K562 (cell line): ENCODE data around the gene DMAC1. TPM values are rescaled to one million over a fixed set of nuclear protein-coding genes. Genes with fewer than 3 reads are reported as not detected.

Experiments used
- ASH1L ChIP-seq: fragments of 450-650 bp; IDR thresholded peaks from 2 replicates; pipeline ENCODE4 v1.6.1; 2018; ENCODE audit warnings: borderline replicate concordance, mild to moderate bottlenecking, low read depth; ENCODE audit not compliant: partially characterized antibody
- CBX2 ChIP-seq: fragments of 200-600 bp; sonication (generic); IDR thresholded peaks from one replicate; pipeline ENCODE4 v1.6.1; 2012; ENCODE audit warnings: mild to moderate bottlenecking, low read length, inconsistent platforms; ENCODE audit not compliant: insufficient read depth, poor library complexity, severe bottlenecking
- CREM ChIP-seq: IDR thresholded peaks from 2 replicates; pipeline ENCODE4 v1.6.1; 2014; ENCODE audit warnings: antibody characterized with exemption, low read depth
- CSDE1 ChIP-seq, 2 experiments: fragments of 450-650 bp; IDR thresholded peaks; 2 replicates each; pipeline ENCODE4 v1.6.1; 2016; ENCODE audit warnings: mild to moderate bottlenecking in 1 of 2
- ELF2 ChIP-seq: fragments of 250-450 bp; sonication (Bioruptor Pico); IDR thresholded peaks from 2 replicates; pipeline ENCODE4 v1.5.0; 2021; ENCODE audit warnings: mild to moderate bottlenecking
- FOXJ3 ChIP-seq: sonication (generic); formaldehyde crosslinking; IDR thresholded peaks from 2 replicates; pipeline ENCODE4 v1.4.0; 2020; ENCODE audit warnings: mild to moderate bottlenecking, missing genetic modification reagents
- HDAC3 ChIP-seq: fragments of 450-650 bp; IDR thresholded peaks from 2 replicates; pipeline ENCODE4 v1.6.1; 2018; ENCODE audit warnings: borderline replicate concordance, mild to moderate bottlenecking, moderate library complexity; ENCODE audit not compliant: partially characterized antibody
- HMGXB4 ChIP-seq: sonication (generic); formaldehyde crosslinking; IDR thresholded peaks from 2 replicates; pipeline ENCODE4 v1.8.1; 2023; ENCODE audit warnings: mild to moderate bottlenecking, missing genetic modification reagents
- NCOR1 ChIP-seq: fragments of 450-650 bp; IDR thresholded peaks from 2 replicates; pipeline ENCODE4 v1.6.1; 2016; ENCODE audit warnings: mild to moderate bottlenecking, moderate library complexity
- NRF1 ChIP-seq, 2 experiments: fragments of 450-650 bp; IDR thresholded peaks in 1 of 2; conservative IDR thresholded peaks in 1 of 2; 2 replicates each; pipeline ENCODE4 v1.6.1; 2014; ENCODE audit warnings: mild to moderate bottlenecking in 2 of 2
- PHB2 ChIP-seq: fragments of 450-650 bp; IDR thresholded peaks from 2 replicates; pipeline ENCODE4 v1.6.1; 2017; ENCODE audit warnings: low read depth
- PHF8 ChIP-seq: fragments of 200-600 bp; sonication (generic); IDR thresholded peaks from 2 replicates; pipeline ENCODE4 v1.6.1; 2012; ENCODE audit warnings: mixed run types, mild to moderate bottlenecking, inconsistent platforms, low read length, moderate library complexity, borderline replicate concordance
- POLR2H ChIP-seq: IDR thresholded peaks from 2 replicates; pipeline ENCODE4 v1.6.1; 2016; ENCODE audit warnings: missing genetic modification characterization, low read depth, mild to moderate bottlenecking, control low read depth, missing compliant biosample characterization, moderate library complexity
- SPI1 ChIP-seq: IDR thresholded peaks from 2 replicates; pipeline ENCODE4 v1.6.1; 2011; ENCODE audit warnings: low read depth, low read length, control low read depth, borderline replicate concordance
- TGIF2 ChIP-seq: sonication (generic); formaldehyde crosslinking; IDR thresholded peaks from 2 replicates; pipeline ENCODE4 v1.8.1; 2022; ENCODE audit warnings: mild to moderate bottlenecking, missing genetic modification reagents, moderate library complexity
- TRIM24 ChIP-seq, 2 experiments: fragments of 450-650 bp; IDR thresholded peaks; 2 replicates each; pipeline ENCODE4 v1.6.1; 2016
- WHSC1 ChIP-seq: IDR thresholded peaks from one replicate; pipeline ENCODE4 v1.6.1; 2012; ENCODE audit warnings: low read length, control low read depth, inconsistent platforms
- ZBTB34 ChIP-seq: fragments of 250-450 bp; sonication (Bioruptor Pico); IDR thresholded peaks from 2 replicates; pipeline ENCODE4 v1.8.0; 2021; ENCODE audit warnings: mild to moderate bottlenecking, moderate library complexity
- ZEB2 ChIP-seq: fragments of 450-650 bp; IDR thresholded peaks from 2 replicates; pipeline ENCODE4 v1.6.1; 2016
- ZFPM2 ChIP-seq: fragments of 250-450 bp; sonication (Bioruptor Pico); IDR thresholded peaks from 2 replicates; pipeline ENCODE4 v1.5.1; 2022; ENCODE audit warnings: mild to moderate bottlenecking
- ZNF134 ChIP-seq: fragments of 250-450 bp; sonication (Bioruptor Pico); conservative IDR thresholded peaks from 2 replicates; pipeline ENCODE4 v1.4.0; 2020
- ZNF217 ChIP-seq: sonication (generic); formaldehyde crosslinking; IDR thresholded peaks from 2 replicates; pipeline ENCODE4 v1.8.0; 2022; ENCODE audit warnings: mild to moderate bottlenecking, missing genetic modification reagents
- ZNF277 ChIP-seq: fragments of 250-450 bp; sonication (Bioruptor Pico); IDR thresholded peaks from 2 replicates; pipeline ENCODE4 v1.8.0; 2022; ENCODE audit warnings: inconsistent platforms, mild to moderate bottlenecking, moderate library complexity, borderline replicate concordance
- ZNF282 ChIP-seq: sonication (generic); formaldehyde crosslinking; IDR thresholded peaks from 2 replicates; pipeline ENCODE4 v1.8.1; 2023; ENCODE audit warnings: missing genetic modification reagents
- ZNF324 ChIP-seq: fragments of 250-450 bp; sonication (Bioruptor Pico); IDR thresholded peaks from 2 replicates; pipeline ENCODE4 v1.4.0; 2020; ENCODE audit warnings: mild to moderate bottlenecking
- ZNF347 ChIP-seq: fragments of 450-650 bp; formaldehyde crosslinking; IDR thresholded peaks from 2 replicates; pipeline ENCODE4 v1.4.0; 2020; ENCODE audit warnings: low read depth, mild to moderate bottlenecking, moderate library complexity
- ZNF644 ChIP-seq: fragments of 200-800 bp; sonication (Bioruptor generic); IDR thresholded peaks from 2 replicates; pipeline ENCODE4 v1.6.1; 2016; ENCODE audit warnings: low read depth, missing genetic modification characterization, missing compliant biosample characterization
- ZSCAN29 ChIP-seq: fragments of 450-650 bp; IDR thresholded peaks from 2 replicates; pipeline ENCODE4 v1.6.1; 2017
- polyA plus RNA-seq, 8 experiments: library from polyadenylated mRNA; depleted of rRNA in 4 of 8; stranded (reverse) in 5 of 8; unstranded in 3 of 8; fragments of >200 nt; fragmentation: Nextera tagmentation in 2 of 8; fragmentation: Illumina TruSeq in 1 of 8; extraction: Ambion mirVana in 2 of 8; extraction: Trizol in 1 of 8; gene quantifications; 2 replicates each; pipeline versions ENCODE4 v1.2.1 to v1.2.3, GENCODE V29; 2011 to 2014; ENCODE audit warnings: inconsistent platforms in 1 of 8, missing spikeins in 1 of 8
- total RNA-seq, 7 experiments: library from RNA; depleted of rRNA in 6 of 7; stranded (reverse); fragments of >200 nt in 6 of 7; fragmentation: Illumina TruSeq in 2 of 7; extraction: Trizol in 2 of 7; gene quantifications; 2 replicates each; pipeline versions ENCODE4 v1.2.1 to v1.2.3, GENCODE V29; 2011 to 2021; ENCODE audit warnings: low replicate concordance in 1 of 7

DMAC1 gene
- total and polyA plus RNA-seq, 9 of the 15 experiments (the other 6 are each of a cell fraction or from before 2014, with no cell fraction given), result 15.9 to 94.4 (median 38.4) TPM

- TF ChIP-seq WHSC1 (no peak), ZBTB34 (CRISPR knock-in tag) (no peak), ZEB2 (no peak), TRIM24 (IDR thresholded peaks at IDR 0.05) (no peak), NRF1 (conservative IDR thresholded peaks at IDR 0.05 in 1 of 2, IDR thresholded peaks at IDR 0.05 in 1 of 2) (peak; percentile 77 to 82), ASH1L (no peak), ELF2 (CRISPR knock-in tag) (no peak), ZSCAN29 (no peak), FOXJ3 (CRISPR knock-in tag) (no peak), TGIF2 (CRISPR knock-in tag) (no peak), PHF8 (peak; percentile 80), CBX2 (no peak), ZNF324 (CRISPR knock-in tag) (no peak), PHB2 (no peak), ZNF644 (tag) (no peak), POLR2H (0 out of 2 replicates have a peak, but pooled peaks have one; percentile 29), CSDE1 (IDR thresholded peaks at IDR 0.05) (no peak), HMGXB4 (no peak), ZFPM2 (CRISPR knock-in tag) (no peak), ZNF347 (no peak), NCOR1 (no peak), ZNF282 (CRISPR knock-in tag) (no peak), HDAC3 (peak; percentile 51), SPI1 (no peak), ZNF217 (CRISPR knock-in tag) (no peak), CREM (peak; percentile 89), ZNF277 (CRISPR knock-in tag) (no peak), ZNF134 (CRISPR knock-in tag) (no peak)
Observed at GRCh38 chr9:7799234-7799943, at the start of gene DMAC1 (continued).
